HEK293 (cell line): ENCODE results near the gene TMED9.

ENCODE experiments used
- CTCF ChIA-PET: fragments of 350-600 bp; formaldehyde crosslinking; extraction: SDS; loops from one replicate; lab custom pipeline; 2021; ENCODE audit warnings: antibody characterized with exemption; lab: Yijun Ruan, JAX
- POLR2A ChIA-PET: fragments of 300-600 bp; formaldehyde crosslinking; extraction: SDS; loops from one replicate; lab custom pipeline; 2020; ENCODE audit warnings: antibody characterized with exemption, inconsistent platforms; lab: Yijun Ruan, JAX
- H3K27ac ChIP-seq: fragments of 200-500 bp; sonication (Bioruptor generic); 2 replicates; pipeline ENCODE4 v1.5.1; 2014; ENCODE audit warnings: low read depth, low read length, control low read depth, inconsistent platforms; ENCODE audit errors: extremely low read depth
- H3K36me3 ChIP-seq, 2 experiments: fragments of 200-500 bp in 1 of 2; sonication (Bioruptor generic) in 1 of 2; 1 replicate in 1 of 2; 2 replicates in 1 of 2; pipeline ENCODE4 v1.5.1; 2014 to 2017; ENCODE audit warnings: inconsistent platforms in 2 of 2, low read length in 2 of 2; ENCODE audit not compliant: control insufficient read depth in 2 of 2, insufficient read depth in 1 of 2
- H3K4me1 ChIP-seq: fragments of 200-500 bp; sonication (Bioruptor generic); 2 replicates; pipeline ENCODE4 v1.5.1; 2014; ENCODE audit warnings: mild to moderate bottlenecking, low read length, inconsistent platforms; ENCODE audit not compliant: control insufficient read depth, insufficient read depth
- H3K4me3 ChIP-seq: 2 replicates; pipeline ENCODE4 v1.5.1; 2011; ENCODE audit warnings: low read depth, mild to moderate bottlenecking, control low read depth, low read length, moderate library complexity
- H3K9me3 ChIP-seq: fragments of 200-500 bp; sonication (Bioruptor generic); 2 replicates; pipeline ENCODE4 v1.5.1; 2014; ENCODE audit warnings: low read depth, low read length, inconsistent platforms; ENCODE audit not compliant: control insufficient read depth, insufficient read depth
- GFI1B ChIP-seq: fragments of 450-650 bp; formaldehyde crosslinking; IDR thresholded peaks from 2 replicates; pipeline ENCODE4 v1.5.1; 2016; ENCODE audit warnings: missing biosample characterization, missing genetic modification characterization
- GLI4 ChIP-seq: fragments of 450-650 bp; formaldehyde crosslinking; IDR thresholded peaks from 2 replicates; pipeline ENCODE4 v1.5.1; 2016; ENCODE audit warnings: missing biosample characterization, missing genetic modification characterization
- KLF10 ChIP-seq: fragments of 450-650 bp; IDR thresholded peaks from 2 replicates; pipeline ENCODE4 v1.5.1; 2018; ENCODE audit warnings: missing biosample characterization, mild to moderate bottlenecking, missing genetic modification characterization
- OSR2 ChIP-seq: fragments of 450-650 bp; formaldehyde crosslinking; IDR thresholded peaks from 2 replicates; pipeline ENCODE4 v1.5.1; 2016; ENCODE audit warnings: missing biosample characterization, missing genetic modification characterization
- SALL2 ChIP-seq: fragments of 450-650 bp; formaldehyde crosslinking; IDR thresholded peaks from 2 replicates; pipeline ENCODE4 v1.5.0; 2017; ENCODE audit warnings: missing biosample characterization, mild to moderate bottlenecking, missing genetic modification characterization, borderline replicate concordance
- WT1 ChIP-seq: fragments of 450-650 bp; formaldehyde crosslinking; IDR thresholded peaks from 2 replicates; pipeline ENCODE4 v1.5.1; 2016; ENCODE audit warnings: missing biosample characterization, missing genetic modification characterization
- ZBTB17 ChIP-seq: fragments of 450-650 bp; formaldehyde crosslinking; IDR thresholded peaks from 2 replicates; pipeline ENCODE4 v1.5.1; 2016; ENCODE audit warnings: missing biosample characterization, missing genetic modification characterization
- ZBTB21 ChIP-seq: fragments of 450-650 bp; formaldehyde crosslinking; IDR thresholded peaks from 2 replicates; pipeline ENCODE4 v1.5.1; 2017; ENCODE audit warnings: missing biosample characterization, missing genetic modification characterization
- ZBTB7A ChIP-seq: fragments of 450-650 bp; formaldehyde crosslinking; IDR thresholded peaks from 2 replicates; pipeline ENCODE4 v1.5.1; 2016; ENCODE audit warnings: low read depth, missing biosample characterization, missing genetic modification characterization
- ZEB2 ChIP-seq: fragments of 450-650 bp; formaldehyde crosslinking; IDR thresholded peaks from 2 replicates; pipeline ENCODE4 v1.5.1; 2016; ENCODE audit warnings: missing biosample characterization, missing genetic modification characterization
- ZFP37 ChIP-seq: fragments of 450-650 bp; formaldehyde crosslinking; IDR thresholded peaks from 2 replicates; pipeline ENCODE4 v1.5.1; 2016; ENCODE audit warnings: missing biosample characterization, missing genetic modification characterization
- ZNF121 ChIP-seq: fragments of 450-650 bp; formaldehyde crosslinking; IDR thresholded peaks from 2 replicates; pipeline ENCODE4 v1.5.1; 2016; ENCODE audit warnings: missing biosample characterization, missing genetic modification characterization
- ZNF350 ChIP-seq: fragments of 450-650 bp; formaldehyde crosslinking; IDR thresholded peaks from 2 replicates; pipeline ENCODE4 v1.5.0; 2017; ENCODE audit warnings: missing biosample characterization, mild to moderate bottlenecking, missing genetic modification characterization
- ZNF366 ChIP-seq: fragments of 450-650 bp; formaldehyde crosslinking; conservative IDR thresholded peaks from 2 replicates; pipeline ENCODE4 v1.5.1; 2016; ENCODE audit warnings: missing biosample characterization, missing genetic modification characterization
- ZNF394 ChIP-seq: fragments of 450-650 bp; formaldehyde crosslinking; IDR thresholded peaks from 2 replicates; pipeline ENCODE4 v1.5.1; 2016; ENCODE audit warnings: missing biosample characterization, missing genetic modification characterization, mild to moderate bottlenecking, moderate library complexity, borderline replicate concordance
- ZNF423 ChIP-seq: fragments of 450-650 bp; formaldehyde crosslinking; IDR thresholded peaks from 2 replicates; pipeline ENCODE4 v1.5.1; 2016; ENCODE audit warnings: missing biosample characterization, missing genetic modification characterization
- ZNF529 ChIP-seq: fragments of 450-650 bp; formaldehyde crosslinking; IDR thresholded peaks from 2 replicates; pipeline ENCODE4 v1.5.1; 2017; ENCODE audit warnings: missing genetic modification characterization, missing biosample characterization; ENCODE audit not compliant: insufficient replicate concordance
- ZNF654 ChIP-seq: fragments of 450-650 bp; formaldehyde crosslinking; IDR thresholded peaks from 2 replicates; pipeline ENCODE4 v1.5.1; 2016; ENCODE audit warnings: low read depth, missing biosample characterization, missing genetic modification characterization
- ZNF76 ChIP-seq: fragments of 450-650 bp; formaldehyde crosslinking; IDR thresholded peaks from 2 replicates; pipeline ENCODE4; 2016; ENCODE audit warnings: low read depth, missing biosample characterization, missing genetic modification characterization, borderline replicate concordance
- ZSCAN23 ChIP-seq: fragments of 450-650 bp; formaldehyde crosslinking; IDR thresholded peaks from 2 replicates; pipeline ENCODE4 v1.5.1; 2016; ENCODE audit warnings: missing biosample characterization, missing genetic modification characterization
- TF ChIP-seq, protein P1 (sequence below): fragments of 450-650 bp; formaldehyde crosslinking; IDR thresholded peaks from 2 replicates; pipeline ENCODE4 v1.5.1; 2016; ENCODE audit warnings: missing biosample characterization, missing genetic modification characterization, borderline replicate concordance
- TF ChIP-seq, protein P2 (sequence below): fragments of 450-650 bp; formaldehyde crosslinking; IDR thresholded peaks from 2 replicates; pipeline ENCODE4 v1.5.1; 2016; ENCODE audit warnings: missing biosample characterization, missing genetic modification characterization, borderline replicate concordance
- TF ChIP-seq, protein P3 (sequence below): fragments of 450-650 bp; formaldehyde crosslinking; IDR thresholded peaks from 2 replicates; pipeline ENCODE4 v1.5.1; 2016; ENCODE audit warnings: missing biosample characterization, missing genetic modification characterization
- TF ChIP-seq, protein P4 (sequence below): fragments of 450-650 bp; formaldehyde crosslinking; IDR thresholded peaks from 2 replicates; pipeline ENCODE4 v1.5.1; 2016; ENCODE audit warnings: missing biosample characterization, missing genetic modification characterization
- TF ChIP-seq, protein P5 (sequence below): fragments of 450-650 bp; formaldehyde crosslinking; IDR thresholded peaks from 2 replicates; pipeline ENCODE4 v1.5.1; 2016; ENCODE audit warnings: missing biosample characterization, missing genetic modification characterization

The TMED9 gene

DNA sequence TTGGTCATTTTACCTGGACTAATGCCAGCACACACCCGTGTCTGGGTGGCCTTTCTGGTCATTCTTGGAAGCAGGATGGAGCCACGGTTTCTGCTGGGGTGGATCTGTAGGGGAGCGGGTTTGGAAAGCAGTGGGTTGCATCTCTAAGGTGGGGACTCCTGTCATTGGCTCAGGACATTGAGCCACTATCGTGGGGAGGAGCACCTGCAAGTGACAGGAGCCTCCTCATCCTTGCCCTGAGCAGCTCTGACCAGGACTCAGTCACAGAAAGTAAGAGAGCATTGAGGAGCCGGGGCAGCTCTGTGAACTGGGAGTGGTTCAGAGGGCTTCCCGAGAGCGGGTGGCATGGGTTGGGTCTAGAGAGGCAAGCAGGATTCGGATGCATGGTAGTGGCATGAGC, 11.6 kb downstream of the TMED9 start:
- H3K4me3 ChIP-seq: no peak overlapping the region
- ChIA-PET CTCF (interaction anchor here (0.6 kb wide), 1 partner anchor 69 kb away, joined by 3 read pairs; no protein-coding TSS in a partner anchor), POLR2A (interaction anchor here (0.9 kb wide), 1 partner anchor 11 kb away, joined by 3 read pairs; the partner anchor contains the start of gene TMED9)
- no peaks in the 10 kb centered on the region for H3K9me3 ChIP-seq
- H3K27ac ChIP-seq: no peak overlapping the region
- peaks cover 0 to 9% of the 10 kb centered on the region in 2 experiments; a peak in 2 of 3 replicates for H3K36me3 ChIP-seq
- TF ChIP-seq ZNF423 (tag by site-specific recombination) (no peak), ZNF366 (tag by site-specific recombination) (no peak), OSR2 (tag by site-specific recombination) (no peak), ZFP37 (tag by site-specific recombination) (no peak), ZSCAN23 (no peak), GFI1B (tag by site-specific recombination) (no peak), ZEB2 (no peak), ZBTB7A (tag by site-specific recombination) (no peak), ZNF529 (tag by site-specific recombination) (no peak), SALL2 (tag by site-specific recombination) (no peak), ZBTB21 (tag by site-specific recombination) (no peak)
- TF ChIP-seq, protein P1, sequence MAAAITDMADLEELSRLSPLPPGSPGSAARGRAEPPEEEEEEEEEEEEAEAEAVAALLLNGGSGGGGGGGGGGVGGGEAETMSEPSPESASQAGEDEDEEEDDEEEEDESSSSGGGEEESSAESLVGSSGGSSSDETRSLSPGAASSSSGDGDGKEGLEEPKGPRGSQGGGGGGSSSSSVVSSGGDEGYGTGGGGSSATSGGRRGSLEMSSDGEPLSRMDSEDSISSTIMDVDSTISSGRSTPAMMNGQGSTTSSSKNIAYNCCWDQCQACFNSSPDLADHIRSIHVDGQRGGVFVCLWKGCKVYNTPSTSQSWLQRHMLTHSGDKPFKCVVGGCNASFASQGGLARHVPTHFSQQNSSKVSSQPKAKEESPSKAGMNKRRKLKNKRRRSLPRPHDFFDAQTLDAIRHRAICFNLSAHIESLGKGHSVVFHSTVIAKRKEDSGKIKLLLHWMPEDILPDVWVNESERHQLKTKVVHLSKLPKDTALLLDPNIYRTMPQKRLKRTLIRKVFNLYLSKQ (tag by site-specific recombination): no peak
- TF ChIP-seq, protein P2, sequence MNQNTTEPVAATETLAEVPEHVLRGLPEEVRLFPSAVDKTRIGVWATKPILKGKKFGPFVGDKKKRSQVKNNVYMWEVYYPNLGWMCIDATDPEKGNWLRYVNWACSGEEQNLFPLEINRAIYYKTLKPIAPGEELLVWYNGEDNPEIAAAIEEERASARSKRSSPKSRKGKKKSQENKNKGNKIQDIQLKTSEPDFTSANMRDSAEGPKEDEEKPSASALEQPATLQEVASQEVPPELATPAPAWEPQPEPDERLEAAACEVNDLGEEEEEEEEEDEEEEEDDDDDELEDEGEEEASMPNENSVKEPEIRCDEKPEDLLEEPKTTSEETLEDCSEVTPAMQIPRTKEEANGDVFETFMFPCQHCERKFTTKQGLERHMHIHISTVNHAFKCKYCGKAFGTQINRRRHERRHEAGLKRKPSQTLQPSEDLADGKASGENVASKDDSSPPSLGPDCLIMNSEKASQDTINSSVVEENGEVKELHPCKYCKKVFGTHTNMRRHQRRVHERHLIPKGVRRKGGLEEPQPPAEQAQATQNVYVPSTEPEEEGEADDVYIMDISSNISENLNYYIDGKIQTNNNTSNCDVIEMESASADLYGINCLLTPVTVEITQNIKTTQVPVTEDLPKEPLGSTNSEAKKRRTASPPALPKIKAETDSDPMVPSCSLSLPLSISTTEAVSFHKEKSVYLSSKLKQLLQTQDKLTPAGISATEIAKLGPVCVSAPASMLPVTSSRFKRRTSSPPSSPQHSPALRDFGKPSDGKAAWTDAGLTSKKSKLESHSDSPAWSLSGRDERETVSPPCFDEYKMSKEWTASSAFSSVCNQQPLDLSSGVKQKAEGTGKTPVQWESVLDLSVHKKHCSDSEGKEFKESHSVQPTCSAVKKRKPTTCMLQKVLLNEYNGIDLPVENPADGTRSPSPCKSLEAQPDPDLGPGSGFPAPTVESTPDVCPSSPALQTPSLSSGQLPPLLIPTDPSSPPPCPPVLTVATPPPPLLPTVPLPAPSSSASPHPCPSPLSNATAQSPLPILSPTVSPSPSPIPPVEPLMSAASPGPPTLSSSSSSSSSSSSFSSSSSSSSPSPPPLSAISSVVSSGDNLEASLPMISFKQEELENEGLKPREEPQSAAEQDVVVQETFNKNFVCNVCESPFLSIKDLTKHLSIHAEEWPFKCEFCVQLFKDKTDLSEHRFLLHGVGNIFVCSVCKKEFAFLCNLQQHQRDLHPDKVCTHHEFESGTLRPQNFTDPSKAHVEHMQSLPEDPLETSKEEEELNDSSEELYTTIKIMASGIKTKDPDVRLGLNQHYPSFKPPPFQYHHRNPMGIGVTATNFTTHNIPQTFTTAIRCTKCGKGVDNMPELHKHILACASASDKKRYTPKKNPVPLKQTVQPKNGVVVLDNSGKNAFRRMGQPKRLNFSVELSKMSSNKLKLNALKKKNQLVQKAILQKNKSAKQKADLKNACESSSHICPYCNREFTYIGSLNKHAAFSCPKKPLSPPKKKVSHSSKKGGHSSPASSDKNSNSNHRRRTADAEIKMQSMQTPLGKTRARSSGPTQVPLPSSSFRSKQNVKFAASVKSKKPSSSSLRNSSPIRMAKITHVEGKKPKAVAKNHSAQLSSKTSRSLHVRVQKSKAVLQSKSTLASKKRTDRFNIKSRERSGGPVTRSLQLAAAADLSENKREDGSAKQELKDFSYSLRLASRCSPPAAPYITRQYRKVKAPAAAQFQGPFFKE (tag by site-specific recombination): no peak
- TF ChIP-seq, all 188 proteins: peak for 0
- H3K4me1 ChIP-seq: 0 out of 2 replicates have a peak, but pooled peaks cover 2% of the 10 kb centered on the region

DNA sequence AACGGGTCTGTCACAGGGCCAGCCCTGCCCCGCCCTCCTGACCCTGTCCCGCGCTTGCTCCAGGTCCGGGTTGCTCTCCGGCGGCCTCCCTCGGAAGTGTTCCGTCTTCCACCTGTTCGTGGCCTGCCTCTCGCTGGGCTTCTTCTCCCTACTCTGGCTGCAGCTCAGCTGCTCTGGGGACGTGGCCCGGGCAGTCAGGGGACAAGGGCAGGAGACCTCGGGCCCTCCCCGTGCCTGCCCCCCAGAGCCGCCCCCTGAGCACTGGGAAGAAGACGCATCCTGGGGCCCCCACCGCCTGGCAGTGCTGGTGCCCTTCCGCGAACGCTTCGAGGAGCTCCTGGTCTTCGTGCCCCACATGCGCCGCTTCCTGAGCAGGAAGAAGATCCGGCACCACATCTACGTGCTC, 12.1 kb downstream of the TMED9 start:
- Histone ChIP-seq H3K4me3 (no peak overlapping the region), H3K4me1 (0 out of 2 replicates have a peak, but pooled peaks cover 2% of the 10 kb centered on the region), H3K27ac (no peak overlapping the region), H3K36me3 (peaks cover 0 to 11% of the 10 kb centered on the region in 2 experiments; a peak in 2 of 3 replicates), H3K9me3 (no peaks in the 10 kb centered on the region)
- ChIA-PET CTCF (no interaction called here), POLR2A (no interaction called here)
- TF ChIP-seq ZBTB21 (tag by site-specific recombination) (no peak), ZBTB17 (tag by site-specific recombination) (no peak), ZNF121 (tag by site-specific recombination) (no peak), WT1 (no peak), GLI4 (tag by site-specific recombination) (no peak), ZNF394 (tag by site-specific recombination) (no peak), ZNF76 (tag by site-specific recombination) (no peak), KLF10 (tag by site-specific recombination) (no peak), ZNF350 (tag by site-specific recombination) (no peak), ZNF654 (no peak)
- TF ChIP-seq, protein P3, sequence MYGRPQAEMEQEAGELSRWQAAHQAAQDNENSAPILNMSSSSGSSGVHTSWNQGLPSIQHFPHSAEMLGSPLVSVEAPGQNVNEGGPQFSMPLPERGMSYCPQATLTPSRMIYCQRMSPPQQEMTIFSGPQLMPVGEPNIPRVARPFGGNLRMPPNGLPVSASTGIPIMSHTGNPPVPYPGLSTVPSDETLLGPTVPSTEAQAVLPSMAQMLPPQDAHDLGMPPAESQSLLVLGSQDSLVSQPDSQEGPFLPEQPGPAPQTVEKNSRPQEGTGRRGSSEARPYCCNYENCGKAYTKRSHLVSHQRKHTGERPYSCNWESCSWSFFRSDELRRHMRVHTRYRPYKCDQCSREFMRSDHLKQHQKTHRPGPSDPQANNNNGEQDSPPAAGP: no peak
- TF ChIP-seq, protein P4, sequence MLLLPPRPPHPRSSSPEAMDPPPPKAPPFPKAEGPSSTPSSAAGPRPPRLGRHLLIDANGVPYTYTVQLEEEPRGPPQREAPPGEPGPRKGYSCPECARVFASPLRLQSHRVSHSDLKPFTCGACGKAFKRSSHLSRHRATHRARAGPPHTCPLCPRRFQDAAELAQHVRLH (tag by site-specific recombination): no peak
- TF ChIP-seq, protein P5, sequence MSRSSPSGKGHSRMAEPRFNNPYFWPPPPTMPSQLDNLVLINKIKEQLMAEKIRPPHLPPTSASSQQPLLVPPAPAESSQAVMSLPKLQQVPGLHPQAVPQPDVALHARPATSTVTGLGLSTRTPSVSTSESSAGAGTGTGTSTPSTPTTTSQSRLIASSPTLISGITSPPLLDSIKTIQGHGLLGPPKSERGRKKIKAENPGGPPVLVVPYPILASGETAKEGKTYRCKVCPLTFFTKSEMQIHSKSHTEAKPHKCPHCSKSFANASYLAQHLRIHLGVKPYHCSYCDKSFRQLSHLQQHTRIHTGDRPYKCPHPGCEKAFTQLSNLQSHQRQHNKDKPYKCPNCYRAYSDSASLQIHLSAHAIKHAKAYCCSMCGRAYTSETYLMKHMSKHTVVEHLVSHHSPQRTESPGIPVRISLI (tag by site-specific recombination): no peak
